HFFc6 (cell line): ENCODE results near the gene HSPA12A. TPM values are rescaled to one million over a fixed set of nuclear protein-coding genes. Genes with fewer than 3 reads are reported as not detected.

Source experiments
- DNase-seq: peaks from one replicate; pipeline ENCODE4 v3.0.0-alpha.2; 2018
- H3K27ac Mint-ChIP-seq: 2 replicates; pipeline ENCODE4 v1.8.0; 2020; ENCODE audit warnings: mild to moderate bottlenecking, mixed read lengths
- H3K27me3 Mint-ChIP-seq: 2 replicates; pipeline ENCODE4 v1.8.0; 2021; ENCODE audit warnings: mild to moderate bottlenecking, moderate library complexity, mixed read lengths; ENCODE audit not compliant: insufficient read depth
- H3K36me3 Mint-ChIP-seq: 2 replicates; pipeline ENCODE4 v1.8.0; 2021; ENCODE audit warnings: low read depth, mixed read lengths
- H3K4me1 Mint-ChIP-seq: 2 replicates; pipeline ENCODE4 v1.8.0; 2020; ENCODE audit warnings: low read depth, mixed read lengths
- H3K4me3 Mint-ChIP-seq: 2 replicates; pipeline ENCODE4 v1.8.0; 2020; ENCODE audit warnings: mild to moderate bottlenecking, moderate library complexity, mixed read lengths
- H3K9me3 Mint-ChIP-seq: 2 replicates; pipeline ENCODE4 v1.8.0; 2020; ENCODE audit warnings: mild to moderate bottlenecking, mixed read lengths
- total RNA-seq, 6 experiments: library from RNA; stranded (reverse); fragmentation: NEBNext Ultra II Directional; extraction: Animal tissue kit (Norgen Biotek cat#: 25700); gene quantifications; 2 replicates in 1 of 6; 3 replicates in 5 of 6; pipeline ENCODE4 v1.2.3, GENCODE V29; 2021
- TF ChIP-seq, protein P1 (sequence below): fragments of 200-600 bp; sonication (generic); IDR thresholded peaks from 2 replicates; pipeline ENCODE4 v1.5.0; 2021; ENCODE audit warnings: antibody characterized with exemption, mild to moderate bottlenecking

Gene HSPA12A
- total RNA-seq, 6 experiments from 2014 or later: 16.6 to 19.4 (median 17.7) TPM

- DNase-seq: no peak
- Mint-ChIP-seq H3K9me3 (no peaks in the 10 kb centered on the region), H3K4me3 (no peak overlapping the region), H3K36me3 (no peaks in the 10 kb centered on the region), H3K4me1 (peaks cover 33% of the 10 kb centered on the region), H3K27me3 (peaks cover 7% of the 10 kb centered on the region), H3K27ac (no peak overlapping the region)
- TF ChIP-seq, protein P1, sequence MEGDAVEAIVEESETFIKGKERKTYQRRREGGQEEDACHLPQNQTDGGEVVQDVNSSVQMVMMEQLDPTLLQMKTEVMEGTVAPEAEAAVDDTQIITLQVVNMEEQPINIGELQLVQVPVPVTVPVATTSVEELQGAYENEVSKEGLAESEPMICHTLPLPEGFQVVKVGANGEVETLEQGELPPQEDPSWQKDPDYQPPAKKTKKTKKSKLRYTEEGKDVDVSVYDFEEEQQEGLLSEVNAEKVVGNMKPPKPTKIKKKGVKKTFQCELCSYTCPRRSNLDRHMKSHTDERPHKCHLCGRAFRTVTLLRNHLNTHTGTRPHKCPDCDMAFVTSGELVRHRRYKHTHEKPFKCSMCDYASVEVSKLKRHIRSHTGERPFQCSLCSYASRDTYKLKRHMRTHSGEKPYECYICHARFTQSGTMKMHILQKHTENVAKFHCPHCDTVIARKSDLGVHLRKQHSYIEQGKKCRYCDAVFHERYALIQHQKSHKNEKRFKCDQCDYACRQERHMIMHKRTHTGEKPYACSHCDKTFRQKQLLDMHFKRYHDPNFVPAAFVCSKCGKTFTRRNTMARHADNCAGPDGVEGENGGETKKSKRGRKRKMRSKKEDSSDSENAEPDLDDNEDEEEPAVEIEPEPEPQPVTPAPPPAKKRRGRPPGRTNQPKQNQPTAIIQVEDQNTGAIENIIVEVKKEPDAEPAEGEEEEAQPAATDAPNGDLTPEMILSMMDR: no peak
These were observed 43.5 kb upstream of the HSPA12A start for GRCh38 chr10:116785867-116786266.

- Mint-ChIP-seq H3K4me1 (peaks cover 36% of the 10 kb centered on the region), H3K27ac (no peak overlapping the region), H3K27me3 (peaks cover 5% of the 10 kb centered on the region), H3K36me3 (no peaks in the 10 kb centered on the region), H3K9me3 (no peaks in the 10 kb centered on the region), H3K4me3 (no peak overlapping the region)
- TF ChIP-seq, protein P1: no peak
- no peak for DNase-seq
These were observed 42.9 kb upstream of the HSPA12A start for GRCh38 chr10:116785282-116785681.

- no peaks in the 10 kb centered on the region for H3K9me3 Mint-ChIP-seq
- no peaks in the 10 kb centered on the region for H3K36me3 Mint-ChIP-seq
- no peak overlapping the region for H3K4me3 Mint-ChIP-seq
- TF ChIP-seq, protein P1: no peak
- DNase-seq: no peak
- H3K27me3 Mint-ChIP-seq: peaks cover under 1% of the 10 kb centered on the region; the same call in 1 of the 2 replicates
- no peak overlapping the region for H3K27ac Mint-ChIP-seq
- H3K4me1 Mint-ChIP-seq: peaks cover 36% of the 10 kb centered on the region
These were observed 42.3 kb upstream of the HSPA12A start for GRCh38 chr10:116784651-116785050.

GRCh38 chr10:116784035-116784434 is 41.7 kb upstream of the HSPA12A start:
- Mint-ChIP-seq H3K27me3 (no peaks in the 10 kb centered on the region), H3K36me3 (no peaks in the 10 kb centered on the region), H3K4me1 (peaks cover 40% of the 10 kb centered on the region), H3K27ac (no peak overlapping the region), H3K9me3 (no peaks in the 10 kb centered on the region), H3K4me3 (no peak overlapping the region)
- TF ChIP-seq, protein P1: no peak
- no peak for DNase-seq

GRCh38 chr10:116783011-116783655 is 40.8 kb upstream of the HSPA12A start:
- H3K27ac Mint-ChIP-seq: no peak overlapping the region
- TF ChIP-seq, protein P1: no peak
- H3K4me1 Mint-ChIP-seq: peaks cover 42% of the 10 kb centered on the region
- H3K36me3 Mint-ChIP-seq: no peaks in the 10 kb centered on the region
- no peak overlapping the region for H3K4me3 Mint-ChIP-seq
- DNase-seq: no peak
- H3K9me3 Mint-ChIP-seq: no peaks in the 10 kb centered on the region
- H3K27me3 Mint-ChIP-seq: peaks cover 1% of the 10 kb centered on the region; the same call in 1 of the 2 replicates
